Measurements from ENCODE around the gene TTLL8.
"Not testable (repeated sequence)": the region's sequence is repeated elsewhere in the genome, so short reads cannot be mapped to it uniquely, and the experiment has no call there.

TTLL8 gene

DNA sequence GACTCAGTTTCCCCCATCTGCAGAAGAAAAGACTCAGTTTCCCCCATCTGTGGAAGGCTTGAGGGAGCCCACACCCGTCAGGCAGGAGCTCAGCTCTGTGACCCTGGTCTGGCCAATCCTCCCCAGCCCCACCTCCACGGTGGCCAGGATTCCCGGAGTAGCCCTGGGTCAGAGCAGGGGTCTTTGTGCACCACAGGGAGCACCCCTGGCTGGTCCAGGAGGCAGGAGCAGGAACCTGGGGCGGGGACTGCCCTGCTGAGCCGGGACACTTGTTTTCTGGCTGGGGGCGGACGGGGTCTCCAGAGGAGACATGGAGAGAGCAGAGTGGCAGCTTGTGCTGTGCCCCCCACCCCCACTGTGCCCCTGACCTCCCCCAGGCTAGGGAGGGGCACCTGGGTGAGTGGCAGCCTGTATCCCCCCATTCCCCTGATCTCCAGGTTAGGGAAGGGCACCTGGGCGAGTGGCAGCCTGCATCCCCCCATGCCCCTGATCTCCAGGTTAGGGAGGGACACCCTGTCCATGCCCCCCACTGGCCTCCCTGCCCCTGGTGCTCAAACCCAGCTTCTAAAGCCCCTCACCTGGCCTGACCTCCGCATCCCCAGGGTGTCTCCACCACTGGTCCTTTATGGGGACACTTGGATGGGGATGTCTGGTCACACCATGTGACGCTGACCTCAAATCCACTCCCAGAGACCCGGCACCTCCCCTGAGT lies 64.3 kb downstream of the TTLL8 start:
- H3K4me3 ChIP-seq (ENCODE audit: low read depth, low read length) = no peak overlapping the region

DNA sequence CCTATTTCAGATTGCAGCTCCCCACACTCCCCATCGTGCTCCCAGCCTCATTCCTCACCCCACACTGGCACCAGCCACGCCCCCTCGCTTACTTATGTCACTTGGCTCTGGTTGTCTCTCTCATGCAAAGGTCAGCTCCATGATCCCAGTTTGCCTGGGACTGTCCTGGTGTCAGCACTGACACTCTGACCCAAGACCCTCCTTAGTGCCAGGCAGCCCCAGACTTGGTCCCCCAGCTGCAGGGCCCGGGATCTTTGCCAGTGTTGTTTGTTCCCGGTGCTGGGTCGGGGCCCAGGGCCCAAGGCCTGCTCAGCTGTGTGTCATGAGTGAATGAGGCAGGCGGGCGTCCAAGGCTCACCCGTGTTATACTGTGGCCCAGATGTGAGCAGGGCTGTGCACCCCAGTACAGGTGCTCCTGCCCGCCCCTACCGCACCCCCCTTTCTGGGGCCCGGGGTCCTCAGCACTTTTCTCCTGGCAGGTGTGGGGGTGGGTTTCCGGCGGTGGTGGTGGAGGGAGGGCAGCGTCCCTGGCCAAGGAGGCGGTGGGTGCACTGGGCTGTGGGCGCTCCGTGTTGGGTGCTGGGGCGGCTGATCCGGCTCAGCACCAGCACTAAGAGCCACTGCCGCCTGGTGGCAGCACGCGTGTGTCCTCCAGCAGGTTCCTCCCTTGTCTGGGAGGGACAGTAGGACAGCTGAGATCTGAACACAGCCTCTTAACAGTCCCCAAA lies 65.0 kb downstream of the TTLL8 start:
- no peak overlapping the region for H3K4me3 ChIP-seq (ENCODE audit: low read depth, low read length)

DNA sequence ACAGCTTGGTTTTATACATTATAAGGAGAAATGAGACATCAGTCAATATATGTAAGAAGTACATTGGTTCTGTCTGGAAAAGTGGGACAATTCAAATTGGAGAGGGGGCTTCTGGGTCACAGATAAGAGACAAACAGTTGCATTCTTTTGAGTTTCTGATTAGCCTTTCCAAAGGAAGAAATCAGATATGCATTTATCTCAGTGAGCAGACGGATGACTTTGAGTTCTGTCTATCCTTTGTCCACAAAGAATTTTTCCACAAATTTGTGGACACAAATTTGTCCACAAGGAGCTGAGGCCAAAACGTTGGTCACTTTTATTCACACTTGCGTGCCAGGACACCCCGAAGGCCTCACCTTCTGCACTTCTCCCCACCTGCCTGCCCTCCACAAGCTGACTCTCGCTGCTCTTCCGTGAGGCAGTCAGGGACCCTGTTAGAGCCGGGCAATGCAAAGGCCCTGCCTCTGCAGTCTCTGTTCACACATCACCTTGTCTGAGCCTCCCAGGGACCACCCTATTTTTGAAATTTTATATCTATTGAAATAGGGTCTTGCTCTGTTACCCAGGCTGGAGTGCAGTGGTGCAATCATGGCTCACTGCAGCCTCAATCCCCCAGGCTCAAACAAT lies 66.1 kb downstream of the TTLL8 start:
- H3K4me3 ChIP-seq (ENCODE audit: low read depth, low read length) = no peak overlapping the region

DNA sequence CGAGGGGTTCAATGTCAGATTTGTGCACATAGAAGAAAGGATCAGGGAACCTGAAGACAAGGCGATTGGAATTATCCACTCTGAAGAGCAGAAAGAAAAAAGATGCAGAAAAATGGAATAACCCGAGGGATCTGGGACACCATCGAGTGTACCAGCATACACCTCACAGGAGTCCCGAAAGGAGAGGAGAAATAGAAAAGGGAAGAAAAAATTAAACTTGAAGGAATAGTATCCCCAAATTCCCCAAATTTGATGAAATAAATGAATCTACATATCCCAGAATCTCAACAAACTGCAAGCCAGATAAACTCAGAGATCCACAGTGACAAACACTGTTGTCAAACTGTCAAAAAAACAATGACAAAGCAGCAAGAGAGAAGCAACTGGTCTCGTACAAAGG lies 66.9 kb downstream of the TTLL8 start:
- H3K4me3 ChIP-seq (ENCODE audit: low read depth, low read length) = no peak overlapping the region

DNA sequence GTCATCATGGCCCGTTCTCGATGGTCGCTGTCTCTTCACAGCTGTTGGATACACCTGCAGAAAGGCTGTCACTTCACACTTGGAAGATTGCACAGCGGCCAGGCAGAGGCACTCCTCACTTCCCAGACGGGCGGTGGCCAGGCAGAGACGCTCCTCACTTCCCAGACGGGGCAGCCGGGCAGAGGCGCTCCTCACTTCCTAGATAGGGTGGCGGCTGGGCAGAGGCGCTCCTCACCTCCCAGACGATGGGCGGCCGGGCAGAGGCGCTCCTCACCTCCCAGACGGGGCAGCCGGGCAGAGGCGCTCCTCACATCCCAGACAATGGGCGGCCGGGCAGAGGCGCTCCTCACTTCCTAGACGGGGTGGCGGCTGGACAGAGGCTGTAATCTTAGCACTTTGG lies 68.3 kb downstream of the TTLL8 start:
- H3K4me3 ChIP-seq (ENCODE audit: low read depth, low read length) = not testable (repeated sequence)

DNA sequence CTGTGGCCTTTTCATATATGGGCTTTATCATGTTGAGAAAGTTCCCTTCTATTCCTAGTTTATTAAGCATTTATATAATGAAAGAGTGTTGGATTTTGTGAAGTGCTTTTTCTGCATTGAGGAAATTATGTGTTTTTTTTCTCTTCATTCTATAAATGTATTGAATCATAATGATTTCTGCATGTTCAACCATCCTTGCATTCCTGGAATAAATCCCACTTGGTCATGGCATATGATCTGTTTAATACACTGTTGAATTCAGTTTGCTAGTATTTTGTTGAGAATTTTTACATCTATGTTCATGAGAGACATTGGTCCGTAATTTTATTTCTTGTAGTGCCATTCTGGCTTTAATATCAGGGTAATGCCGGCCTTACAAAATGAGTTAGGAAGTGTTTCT lies 71.8 kb downstream of the TTLL8 start:
- H3K4me3 ChIP-seq (ENCODE audit: low read depth, low read length) = no peak overlapping the region

DNA sequence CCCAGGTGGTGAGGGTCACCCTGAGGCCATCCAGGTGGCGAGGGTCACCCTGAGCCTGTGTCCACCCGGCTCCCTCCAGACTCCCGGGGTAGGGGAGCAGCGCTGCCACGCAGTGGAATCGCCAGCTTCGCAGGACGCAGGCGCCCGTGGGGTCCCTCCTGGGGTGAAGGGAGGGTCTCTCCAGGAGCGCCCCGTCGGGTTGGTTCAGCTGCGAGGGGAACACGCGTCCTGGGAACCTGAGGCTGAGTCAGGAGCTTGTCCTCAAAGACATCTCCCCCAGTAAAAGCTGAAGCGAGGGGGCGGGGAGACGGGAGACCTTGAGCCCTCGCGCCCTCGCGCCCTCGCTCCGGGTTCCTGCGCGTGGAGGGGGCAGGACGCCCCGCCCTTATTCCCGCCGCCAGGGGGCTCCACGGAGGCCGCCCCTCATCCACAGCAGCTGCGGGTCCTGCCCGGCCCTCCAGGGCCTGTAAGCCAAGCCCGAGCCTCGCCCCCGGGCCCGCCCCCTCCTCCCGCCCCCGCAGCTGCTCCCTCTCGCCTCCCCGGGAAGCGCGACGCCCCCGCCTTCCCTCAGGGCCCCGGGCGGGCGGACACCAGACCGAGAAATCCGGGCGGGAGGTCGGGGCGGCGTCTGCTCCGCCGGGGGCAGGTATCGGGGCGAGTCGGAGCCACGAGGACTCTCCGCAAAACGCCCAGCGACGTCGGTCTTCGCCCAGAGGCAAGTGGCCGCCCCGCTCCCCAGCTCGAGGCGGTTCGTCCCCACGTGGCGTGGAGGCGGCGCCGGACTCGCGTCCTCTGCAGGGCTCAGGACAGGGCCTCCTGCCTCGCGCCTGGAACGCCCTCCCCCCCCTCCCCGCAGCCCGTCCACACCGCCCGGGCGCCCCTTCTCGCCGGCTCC lies 74.7 kb downstream of the TTLL8 start:
- no peak overlapping the region for H3K4me3 ChIP-seq (ENCODE audit: low read depth, low read length)

DNA sequence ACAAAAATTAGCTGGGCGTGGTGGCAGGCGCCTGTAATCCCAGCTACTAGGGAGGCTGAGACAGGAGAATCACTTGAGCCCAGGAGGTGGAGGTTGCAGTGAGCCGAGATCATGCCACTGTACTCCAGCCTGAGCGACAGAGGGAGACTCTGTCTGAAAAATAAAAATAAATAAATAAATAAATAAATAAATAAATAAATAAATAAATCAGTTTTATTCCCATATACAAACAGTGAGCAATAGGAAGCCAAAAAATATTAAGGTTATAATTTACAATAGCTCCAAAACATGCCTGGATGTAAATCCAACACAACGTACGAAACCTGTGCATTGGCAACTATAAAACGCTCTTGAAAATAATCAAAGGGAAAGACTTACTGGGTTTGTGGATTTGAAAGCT lies 76.3 kb downstream of the TTLL8 start:
- H3K4me3 ChIP-seq (ENCODE audit: low read depth, low read length) = not testable (repeated sequence)

DNA sequence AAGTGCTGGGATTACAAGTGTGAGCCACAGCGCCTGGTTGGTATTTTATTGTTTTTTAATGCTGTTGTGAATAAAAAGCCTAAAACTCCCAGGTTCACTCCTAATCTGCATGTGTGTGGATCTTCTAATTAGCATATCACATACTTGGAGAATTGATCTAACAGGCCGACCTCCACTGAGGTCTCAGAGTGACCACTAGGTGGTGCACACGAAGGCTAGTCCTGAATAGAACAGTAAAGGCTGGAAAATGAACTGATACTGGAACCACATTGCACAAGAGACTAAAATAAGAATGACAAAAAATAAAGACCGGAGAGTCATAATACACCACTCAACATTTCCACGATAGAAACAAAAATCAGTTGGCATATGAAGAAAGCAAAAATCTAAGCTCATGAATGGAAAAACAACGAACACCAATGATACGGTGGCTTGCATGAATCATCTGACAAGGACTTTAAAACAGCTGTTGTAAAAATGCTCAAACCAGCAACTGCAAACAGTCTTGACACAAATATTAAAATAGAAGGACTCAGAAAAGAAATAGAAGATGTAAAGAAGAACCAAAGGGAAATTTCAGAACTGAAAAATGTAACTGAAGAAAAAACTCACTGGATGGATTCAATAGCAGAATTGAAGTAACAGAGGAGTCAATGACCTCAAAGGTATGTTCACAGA lies 78.4 kb downstream of the TTLL8 start:
- no peak overlapping the region for H3K4me3 ChIP-seq (ENCODE audit: low read depth, low read length)

DNA sequence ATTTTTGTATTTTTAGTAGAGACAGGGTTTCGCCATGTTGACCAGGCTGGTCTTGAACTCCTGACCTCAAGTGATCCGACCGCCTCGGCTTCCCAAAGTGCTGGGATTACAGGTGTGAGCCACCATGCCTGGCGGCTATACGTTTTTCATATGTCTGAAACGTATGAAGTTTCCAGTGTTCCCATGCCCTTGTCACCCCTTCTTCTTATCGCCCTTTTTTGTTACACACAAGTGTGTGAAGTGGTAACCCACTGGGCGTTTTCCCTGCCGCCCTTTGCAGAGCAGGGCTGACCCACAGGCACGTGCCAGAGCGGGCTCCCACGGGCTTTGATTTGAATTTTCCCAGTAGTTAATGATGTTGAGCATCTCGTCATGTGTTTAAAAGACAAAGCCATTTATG lies 80.5 kb downstream of the TTLL8 start:
- H3K4me3 ChIP-seq (ENCODE audit: low read depth, low read length) = no peak overlapping the region

DNA sequence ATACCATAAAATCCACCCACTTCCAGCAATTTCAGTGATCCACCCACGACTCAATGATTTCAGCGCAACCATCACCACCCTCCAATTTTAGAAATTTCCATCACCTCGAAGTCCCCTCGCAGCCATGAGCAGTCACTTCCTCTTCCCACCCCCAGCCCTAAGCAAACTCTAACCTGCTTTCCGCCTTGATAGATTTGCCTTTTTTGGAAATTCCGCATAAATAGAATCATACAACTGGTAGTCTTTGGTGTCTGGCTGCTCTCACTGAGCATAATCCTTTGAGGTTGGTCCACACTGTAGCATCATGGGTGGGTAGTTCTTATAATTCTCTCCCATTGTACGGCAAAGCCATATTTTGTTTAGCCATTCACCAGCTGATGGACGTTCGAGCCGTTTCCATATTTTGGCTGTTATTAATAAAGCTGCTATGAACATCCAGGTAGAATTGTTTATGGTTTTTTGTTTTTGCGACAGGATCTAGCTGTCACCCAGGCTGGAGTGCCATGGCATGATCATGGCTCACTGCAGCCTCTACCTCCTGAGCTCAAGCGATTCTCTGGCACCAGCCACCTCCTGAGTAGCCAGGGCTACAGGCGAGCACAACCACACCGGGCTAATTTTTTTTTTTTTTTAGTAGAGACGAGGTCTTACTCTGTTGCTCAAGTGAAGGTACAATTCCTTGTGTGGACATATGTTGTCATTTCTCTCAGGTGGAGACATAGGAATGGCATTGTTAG lies 81.5 kb downstream of the TTLL8 start:
- no peak overlapping the region for H3K4me3 ChIP-seq (ENCODE audit: low read depth, low read length)

DNA sequence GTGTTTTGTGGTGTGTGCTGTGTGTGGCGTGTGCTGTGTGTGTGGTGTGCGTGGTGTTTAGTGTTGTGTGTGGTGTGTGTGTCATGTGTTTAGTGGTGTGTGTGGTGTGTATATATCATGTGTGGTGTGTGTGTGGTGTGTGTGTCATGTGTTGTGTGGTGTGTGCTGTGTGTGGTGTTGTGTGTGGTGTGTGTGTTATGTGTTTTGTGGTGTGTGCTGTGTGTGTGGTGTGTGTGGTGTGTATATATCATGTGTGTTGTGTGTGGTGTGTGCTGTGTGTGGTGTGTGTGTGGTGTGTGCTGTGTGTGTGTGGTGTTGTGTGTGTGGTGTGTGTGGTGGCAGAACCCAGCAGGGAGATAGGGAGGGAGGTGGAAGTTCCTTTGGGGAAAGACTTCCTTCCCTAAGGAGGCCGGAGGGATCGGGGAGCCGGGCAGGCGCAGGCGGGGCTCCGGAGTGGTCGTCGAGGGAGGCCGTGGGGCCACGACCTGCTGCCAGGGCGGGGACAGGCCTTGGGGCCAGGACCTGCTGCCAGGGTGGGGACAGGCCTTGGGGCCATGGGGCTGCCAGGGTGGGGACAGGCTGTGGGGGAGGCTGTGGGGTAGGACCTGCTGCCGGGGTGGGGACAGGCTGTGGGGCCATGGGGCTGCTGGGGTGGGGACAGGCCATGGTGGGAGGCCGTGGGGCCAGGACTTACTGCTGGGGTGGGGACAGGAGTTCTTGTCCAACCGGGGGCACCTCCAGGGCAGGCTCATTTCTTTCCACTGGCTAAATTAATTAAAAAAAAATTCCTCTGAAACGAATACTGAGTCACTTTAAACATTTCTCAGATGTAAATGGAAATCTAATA lies 82.3 kb downstream of the TTLL8 start:
- H3K4me3 ChIP-seq (ENCODE audit: low read depth, low read length) = no peak overlapping the region

DNA sequence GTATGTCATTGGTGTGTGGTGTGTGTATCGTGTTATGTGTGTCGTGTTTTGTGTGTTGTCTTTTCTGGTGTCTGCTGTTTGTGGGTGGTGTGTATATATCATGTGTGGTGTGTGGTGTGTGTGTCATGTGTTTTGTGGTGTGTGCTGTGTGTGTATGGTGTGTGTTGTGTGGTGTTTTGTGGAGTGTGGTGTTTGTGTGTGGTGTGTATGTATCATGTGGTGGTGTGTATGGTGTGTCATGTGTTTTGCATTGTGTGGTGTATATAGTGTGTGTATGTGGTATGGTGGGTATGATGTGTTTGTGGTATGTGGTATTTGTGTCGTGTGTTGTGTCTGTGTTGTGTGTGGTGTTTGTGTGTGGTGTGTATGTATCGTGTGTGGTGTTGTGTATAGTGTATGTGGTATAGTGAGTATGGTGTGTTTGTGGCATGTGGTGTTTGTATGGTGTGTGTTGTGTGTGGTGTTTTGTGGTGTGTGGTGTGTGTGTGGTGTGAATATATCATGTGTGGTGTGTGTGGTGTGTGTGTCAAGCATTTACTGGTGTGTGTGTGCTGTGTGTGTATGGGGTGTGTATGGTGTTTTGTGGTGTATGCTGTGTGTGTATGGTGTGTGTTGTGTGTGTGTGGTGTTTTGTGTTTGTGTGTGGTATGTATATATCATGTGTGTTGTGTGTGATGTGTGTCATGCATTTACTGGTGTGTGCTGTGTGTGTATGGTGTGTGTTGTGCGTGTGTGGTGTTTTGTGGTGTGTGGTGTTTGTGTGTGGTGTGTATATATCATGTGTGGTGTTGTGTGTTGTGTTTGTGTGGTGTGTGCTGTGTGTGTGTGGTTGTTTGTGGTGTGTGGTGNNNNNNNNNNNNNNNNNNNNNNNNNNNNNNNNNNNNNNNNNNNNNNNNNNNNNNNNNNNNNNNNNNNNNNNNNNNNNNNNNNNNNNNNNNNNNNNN lies 84.8 kb downstream of the TTLL8 start:
- H3K4me3 ChIP-seq (ENCODE audit: low read depth, low read length) = no peak overlapping the region

DNA sequence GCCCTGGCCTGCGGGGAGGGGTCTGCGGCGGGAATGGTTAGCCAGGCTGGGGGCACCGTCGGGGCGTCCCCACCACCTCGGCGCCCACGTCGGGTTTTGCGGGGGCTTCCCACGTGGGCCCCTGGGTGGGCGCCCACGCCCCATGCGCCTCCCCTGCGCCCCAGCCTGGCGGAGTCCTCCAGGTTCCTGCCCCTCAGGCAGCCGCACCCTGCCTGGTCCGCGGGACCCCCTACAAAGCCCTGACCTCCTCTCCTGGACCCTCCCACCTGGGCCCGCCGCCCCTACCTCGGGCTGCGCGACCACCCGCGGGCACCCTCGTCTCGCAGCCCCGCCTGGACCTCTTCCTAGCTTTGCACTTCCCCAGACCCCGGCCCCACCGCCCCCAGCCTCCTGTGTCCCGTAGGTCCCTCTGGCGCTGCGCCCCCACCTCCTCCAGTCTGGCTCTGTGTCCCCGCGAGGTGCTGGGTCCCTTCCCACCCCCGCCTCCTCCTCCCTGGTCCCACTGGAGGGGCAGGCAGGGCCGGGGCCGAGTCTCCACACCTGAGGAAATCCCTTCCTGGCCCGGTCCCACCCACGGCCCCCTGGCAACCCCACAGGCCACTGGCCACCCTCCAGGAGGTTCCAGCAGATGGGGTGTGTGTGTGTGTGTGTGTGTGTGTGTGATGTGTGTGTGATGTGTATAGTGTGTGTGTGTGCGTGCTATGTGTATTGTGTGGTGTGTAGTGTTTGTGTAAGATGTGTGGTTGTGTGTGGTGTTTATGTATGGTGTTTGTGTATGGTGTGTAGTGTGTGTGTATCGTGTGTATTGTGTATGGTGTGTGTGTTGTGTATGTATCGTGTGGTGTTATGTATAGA lies 85.7 kb downstream of the TTLL8 start:
- no peak overlapping the region for H3K4me3 ChIP-seq (ENCODE audit: low read depth, low read length)

DNA sequence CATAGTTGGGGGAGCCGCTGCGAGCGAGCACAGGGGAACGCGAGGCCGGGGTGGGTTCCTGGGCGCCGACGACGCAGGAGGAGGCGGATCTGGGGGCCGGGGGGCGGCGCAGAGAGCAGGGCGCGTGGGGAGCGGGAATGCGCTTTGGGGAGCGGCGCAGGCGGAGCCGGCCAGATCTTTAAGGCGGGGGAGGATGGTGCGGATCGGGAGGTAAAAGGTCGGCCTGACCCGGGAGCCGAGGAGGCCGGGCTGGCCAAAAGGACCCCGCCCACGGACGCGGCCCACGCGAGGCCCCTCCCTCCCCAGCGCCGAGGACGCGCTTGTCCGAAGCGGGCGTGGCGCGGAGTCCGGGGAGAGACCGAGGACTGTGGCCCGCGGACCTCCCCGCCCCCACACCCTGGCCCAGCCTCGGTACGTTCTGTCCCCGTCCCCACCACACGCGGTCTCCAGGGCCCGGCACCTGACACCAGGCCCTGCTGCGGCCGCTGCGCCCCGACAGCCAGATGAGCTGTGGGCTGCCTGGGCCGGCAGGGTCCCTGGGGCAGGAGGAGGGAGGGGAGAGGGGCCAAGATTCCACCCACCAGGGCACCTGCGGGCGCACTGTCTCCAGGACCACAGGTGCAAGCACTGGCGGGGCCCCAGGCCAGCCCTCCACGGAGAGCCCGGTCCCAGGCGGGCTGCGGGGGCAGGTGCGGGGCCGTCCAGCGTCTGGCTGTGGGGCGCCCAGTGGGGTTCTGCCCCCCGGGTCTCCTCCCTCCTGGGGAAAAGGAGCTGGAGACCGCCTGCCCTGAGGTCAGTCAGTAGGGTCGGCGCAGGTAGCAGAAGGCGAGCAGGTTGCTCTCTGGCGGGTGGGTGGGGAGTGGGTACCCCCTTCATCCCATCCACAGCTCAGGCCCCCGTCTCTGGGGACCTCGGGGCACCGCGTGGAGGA lies 86.6 kb downstream of the TTLL8 start:
- H3K4me3 ChIP-seq (ENCODE audit: low read depth, low read length) = peak overlapping the region; percentile 20
